K562 (cell line): ENCODE measurements around the gene CNPY4. TPM values are rescaled to one million over a fixed set of nuclear protein-coding genes. Genes with fewer than 3 reads are reported as not detected.

ENCODE experiments used
- ERF ChIP-seq: fragments of 450-650 bp; formaldehyde crosslinking; IDR thresholded peaks from 2 replicates; pipeline ENCODE4 v1.4.0; 2020; ENCODE audit warnings: mild to moderate bottlenecking, mixed read lengths
- HOMEZ ChIP-seq: fragments of 250-450 bp; sonication (Bioruptor Pico); IDR thresholded peaks from 2 replicates; pipeline ENCODE4 v1.4.0; 2020; ENCODE audit warnings: mild to moderate bottlenecking, moderate library complexity
- LCOR ChIP-seq: sonication (generic); formaldehyde crosslinking; IDR thresholded peaks from 2 replicates; pipeline ENCODE4 v1.8.0; 2022; ENCODE audit warnings: mild to moderate bottlenecking, missing genetic modification reagents
- MYNN ChIP-seq, 2 experiments: sonication (generic); formaldehyde crosslinking in 1 of 2; IDR thresholded peaks; 2 replicates each; pipeline versions ENCODE4 v1.5.0 to v1.6.1; 2016 to 2020; ENCODE audit warnings: antibody characterized with exemption in 1 of 2, missing genetic modification reagents in 1 of 2
- NR2C2 ChIP-seq, 2 experiments: fragments of 200-800 bp in 1 of 2; sonication (Bioruptor generic) in 1 of 2; sonication (generic) in 1 of 2; formaldehyde crosslinking in 1 of 2; IDR thresholded peaks; 2 replicates each; pipeline versions ENCODE4 v1.6.1 to v1.8.0; 2016 to 2022; ENCODE audit warnings: mild to moderate bottlenecking in 1 of 2, missing compliant biosample characterization in 1 of 2, missing genetic modification characterization in 1 of 2, missing genetic modification reagents in 1 of 2
- SMARCC2 ChIP-seq: fragments of 450-650 bp; IDR thresholded peaks from 2 replicates; pipeline ENCODE4 v1.6.1; 2017; ENCODE audit warnings: antibody characterized with exemption, moderate library complexity, mild to moderate bottlenecking, low read depth
- U2AF1 ChIP-seq: fragments of 200-400 bp; formaldehyde crosslinking; optimal IDR thresholded peaks from 2 replicates; pipeline ENCODE3; 2017; ENCODE audit warnings: mild to moderate bottlenecking, low read depth, low read length, moderate library complexity
- XRCC4 ChIP-seq: IDR thresholded peaks from one replicate; pipeline ENCODE4 v1.6.1; 2011; ENCODE audit not compliant: insufficient read depth, insufficient read length; ENCODE audit errors: extremely low read depth
- ZNF282 ChIP-seq: sonication (generic); formaldehyde crosslinking; IDR thresholded peaks from 2 replicates; pipeline ENCODE4 v1.8.1; 2023; ENCODE audit warnings: missing genetic modification reagents
- ZNF717 ChIP-seq: fragments of 250-450 bp; sonication (Bioruptor Pico); IDR thresholded peaks from 2 replicates; pipeline ENCODE4 v1.5.0; 2021
- ZNF830 ChIP-seq: fragments of 250-450 bp; sonication (Bioruptor Pico); IDR thresholded peaks from 2 replicates; pipeline ENCODE4 v1.5.0; 2021; ENCODE audit warnings: mild to moderate bottlenecking
- polyA plus RNA-seq, 8 experiments: library from polyadenylated mRNA; depleted of rRNA in 4 of 8; stranded (reverse) in 5 of 8; unstranded in 3 of 8; fragments of >200 nt; fragmentation: Nextera tagmentation in 2 of 8; fragmentation: Illumina TruSeq in 1 of 8; extraction: Ambion mirVana in 2 of 8; extraction: Trizol in 1 of 8; gene quantifications; 2 replicates each; pipeline versions ENCODE4 v1.2.1 to v1.2.3, GENCODE V29; 2011 to 2014; ENCODE audit warnings: inconsistent platforms in 1 of 8, missing spikeins in 1 of 8
- total RNA-seq, 7 experiments: library from RNA; depleted of rRNA in 6 of 7; stranded (reverse); fragments of >200 nt in 6 of 7; fragmentation: Illumina TruSeq in 2 of 7; extraction: Trizol in 2 of 7; gene quantifications; 2 replicates each; pipeline versions ENCODE4 v1.2.1 to v1.2.3, GENCODE V29; 2011 to 2021; ENCODE audit warnings: low replicate concordance in 1 of 7
- TF ChIP-seq, protein P1 (sequence below): fragments of 450-650 bp; IDR thresholded peaks from 2 replicates; pipeline ENCODE4 v1.6.1; 2016; ENCODE audit warnings: borderline replicate concordance
- TF ChIP-seq, protein P2 (sequence below): fragments of 450-650 bp; IDR thresholded peaks from 2 replicates; pipeline ENCODE4 v1.6.1; 2014; ENCODE audit warnings: low read depth, mild to moderate bottlenecking, moderate library complexity, borderline replicate concordance
- TF ChIP-seq, protein P3 (sequence below): sonication (generic); formaldehyde crosslinking; IDR thresholded peaks from 2 replicates; pipeline ENCODE4 v1.8.0; 2022; ENCODE audit warnings: mild to moderate bottlenecking, missing genetic modification reagents

The CNPY4 gene
- total and polyA plus RNA-seq, 9 of the 15 experiments (the other 6 are each of a cell fraction or from before 2014, with no cell fraction given): 1.9 to 11.2 (median 7.0) TPM

- TF ChIP-seq, protein P1, sequence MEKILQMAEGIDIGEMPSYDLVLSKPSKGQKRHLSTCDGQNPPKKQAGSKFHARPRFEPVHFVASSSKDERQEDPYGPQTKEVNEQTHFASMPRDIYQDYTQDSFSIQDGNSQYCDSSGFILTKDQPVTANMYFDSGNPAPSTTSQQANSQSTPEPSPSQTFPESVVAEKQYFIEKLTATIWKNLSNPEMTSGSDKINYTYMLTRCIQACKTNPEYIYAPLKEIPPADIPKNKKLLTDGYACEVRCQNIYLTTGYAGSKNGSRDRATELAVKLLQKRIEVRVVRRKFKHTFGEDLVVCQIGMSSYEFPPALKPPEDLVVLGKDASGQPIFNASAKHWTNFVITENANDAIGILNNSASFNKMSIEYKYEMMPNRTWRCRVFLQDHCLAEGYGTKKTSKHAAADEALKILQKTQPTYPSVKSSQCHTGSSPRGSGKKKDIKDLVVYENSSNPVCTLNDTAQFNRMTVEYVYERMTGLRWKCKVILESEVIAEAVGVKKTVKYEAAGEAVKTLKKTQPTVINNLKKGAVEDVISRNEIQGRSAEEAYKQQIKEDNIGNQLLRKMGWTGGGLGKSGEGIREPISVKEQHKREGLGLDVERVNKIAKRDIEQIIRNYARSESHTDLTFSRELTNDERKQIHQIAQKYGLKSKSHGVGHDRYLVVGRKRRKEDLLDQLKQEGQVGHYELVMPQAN: no peak
- peak; percentile 55; the same call in 1 of the 2 replicates for TF ChIP-seq LCOR (CRISPR knock-in tag)
- TF ChIP-seq ZNF282 (CRISPR knock-in tag): no peak
- TF ChIP-seq ZNF717 (CRISPR knock-in tag): no peak
- TF ChIP-seq MYNN (IDR thresholded peaks at IDR 0.05): peak; percentile 26; the same call in 1 of the 2 replicates
- TF ChIP-seq MYNN (CRISPR knock-in tag; IDR thresholded peaks at IDR 0.05): no peak
- TF ChIP-seq, protein P2, sequence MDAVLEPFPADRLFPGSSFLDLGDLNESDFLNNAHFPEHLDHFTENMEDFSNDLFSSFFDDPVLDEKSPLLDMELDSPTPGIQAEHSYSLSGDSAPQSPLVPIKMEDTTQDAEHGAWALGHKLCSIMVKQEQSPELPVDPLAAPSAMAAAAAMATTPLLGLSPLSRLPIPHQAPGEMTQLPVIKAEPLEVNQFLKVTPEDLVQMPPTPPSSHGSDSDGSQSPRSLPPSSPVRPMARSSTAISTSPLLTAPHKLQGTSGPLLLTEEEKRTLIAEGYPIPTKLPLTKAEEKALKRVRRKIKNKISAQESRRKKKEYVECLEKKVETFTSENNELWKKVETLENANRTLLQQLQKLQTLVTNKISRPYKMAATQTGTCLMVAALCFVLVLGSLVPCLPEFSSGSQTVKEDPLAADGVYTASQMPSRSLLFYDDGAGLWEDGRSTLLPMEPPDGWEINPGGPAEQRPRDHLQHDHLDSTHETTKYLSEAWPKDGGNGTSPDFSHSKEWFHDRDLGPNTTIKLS: 0 out of 2 replicates have a peak, but pooled peaks have one; percentile 32
- no peak for TF ChIP-seq SMARCC2
- TF ChIP-seq XRCC4: no peak
- TF ChIP-seq NR2C2 (CRISPR knock-in tag; IDR thresholded peaks at IDR 0.05): no peak
- no peak for TF ChIP-seq NR2C2 (tag; IDR thresholded peaks at IDR 0.05)
- TF ChIP-seq U2AF1: no peak
- TF ChIP-seq, protein P3, sequence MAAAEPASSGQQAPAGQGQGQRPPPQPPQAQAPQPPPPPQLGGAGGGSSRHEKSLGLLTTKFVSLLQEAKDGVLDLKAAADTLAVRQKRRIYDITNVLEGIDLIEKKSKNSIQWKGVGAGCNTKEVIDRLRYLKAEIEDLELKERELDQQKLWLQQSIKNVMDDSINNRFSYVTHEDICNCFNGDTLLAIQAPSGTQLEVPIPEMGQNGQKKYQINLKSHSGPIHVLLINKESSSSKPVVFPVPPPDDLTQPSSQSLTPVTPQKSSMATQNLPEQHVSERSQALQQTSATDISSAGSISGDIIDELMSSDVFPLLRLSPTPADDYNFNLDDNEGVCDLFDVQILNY (CRISPR knock-in tag): no peak
- TF ChIP-seq ZNF830: no peak
- TF ChIP-seq HOMEZ (CRISPR knock-in tag): no peak
- TF ChIP-seq ERF (CRISPR knock-in tag): no peak; the same call in 1 of the 2 replicates
Observed at GRCh38 chr7:100119970-100120732, 717 bp downstream of the CNPY4 start (continued).
